Mesothelial cell of epicardium (in vitro differentiated cells): ENCODE results near the gene MPDU1. TPM values are rescaled to one million over a fixed set of nuclear protein-coding genes. Genes with fewer than 3 reads are reported as not detected.
A peak's percentile ranks its signal among the peaks of the same experiment; 100 is the strongest.

Experiments
- DNase-seq, 2 experiments: peaks; one replicate each; pipeline ENCODE4 v3.0.0; 2021; ENCODE audit warnings: low spot score in 2 of 2; ENCODE audit not compliant: unreplicated experiment in 2 of 2
- H3K27ac Mint-ChIP-seq: 2 replicates; pipeline ENCODE4 v1.8.0; 2021; ENCODE audit warnings: mixed read lengths
- H3K27me3 Mint-ChIP-seq: 2 replicates; pipeline ENCODE4 v1.8.0; 2021; ENCODE audit warnings: low read depth, mixed read lengths
- H3K36me3 Mint-ChIP-seq: 2 replicates; pipeline ENCODE4 v1.8.0; 2021; ENCODE audit warnings: mixed read lengths
- H3K4me1 Mint-ChIP-seq: 2 replicates; pipeline ENCODE4 v1.8.0; 2021; ENCODE audit warnings: mixed read lengths
- H3K4me3 Mint-ChIP-seq: 2 replicates; pipeline ENCODE4 v1.8.0; 2021; ENCODE audit warnings: mild to moderate bottlenecking, moderate library complexity, mixed read lengths
- H3K9me3 Mint-ChIP-seq: 2 replicates; pipeline ENCODE4 v1.8.0; 2021; ENCODE audit warnings: mixed read lengths
- total RNA-seq: library from RNA; stranded (reverse); gene quantifications from 3 replicates; pipeline ENCODE4 v1.2.1, GENCODE V29; 2021
- TF ChIP-seq, protein P1 (sequence below): fragments of 200-600 bp; sonication (generic); IDR thresholded peaks from one replicate; pipeline ENCODE4 v1.5.0; 2021; ENCODE audit warnings: antibody characterized with exemption; ENCODE audit not compliant: unreplicated experiment

Gene MPDU1
- total RNA-seq, result 44.8 to 45.5 TPM (median 45.5 TPM) in 3 replicates

DNA sequence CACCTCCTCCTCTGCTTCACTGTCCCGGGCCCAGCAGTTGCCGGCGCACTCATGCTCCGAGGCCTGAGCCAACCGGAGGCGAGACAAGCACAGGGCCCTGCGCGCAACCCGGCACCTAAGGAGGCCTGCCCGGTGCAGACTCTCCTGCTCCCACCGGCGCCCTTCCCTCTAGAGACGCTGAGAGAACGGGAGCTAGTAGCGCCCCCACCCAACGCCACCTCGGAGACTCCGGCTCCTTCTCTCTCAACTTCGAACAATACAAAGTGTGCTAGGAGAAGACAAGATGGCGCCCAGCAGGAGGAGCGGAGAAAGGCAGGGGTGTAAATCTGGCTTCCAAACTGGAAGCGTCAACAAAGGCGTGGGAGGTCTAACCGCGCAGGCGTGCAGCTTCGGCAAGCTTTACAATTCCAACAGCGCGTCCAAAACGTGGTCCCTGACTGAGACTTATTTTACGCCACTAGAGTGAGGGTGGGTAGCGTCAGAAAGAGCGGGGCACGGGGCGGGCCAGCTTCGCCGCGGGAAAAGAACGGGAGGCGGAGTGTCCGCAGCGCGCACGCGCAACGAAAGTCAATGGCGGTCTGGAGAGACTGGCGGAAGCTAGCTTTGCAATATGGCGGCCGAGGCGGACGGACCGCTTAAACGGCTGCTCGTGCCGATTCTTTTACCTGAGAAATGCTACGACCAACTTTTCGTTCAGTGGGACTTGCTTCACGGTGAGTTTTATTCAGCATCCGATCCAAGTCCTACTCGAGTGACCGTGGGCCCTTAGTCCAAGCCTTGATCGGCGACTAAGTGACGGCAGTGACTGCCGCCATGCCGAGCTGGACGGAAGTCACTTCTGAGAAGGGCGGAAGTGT is at the start of gene MPDU1:
MPDU1 (plus strand) TSS at position 600 of the 857 bp plus-strand sequence; CDS start at position 611, 11 bp downstream.
- peak; percentile 96 to 97 for DNase-seq
- H3K27ac Mint-ChIP-seq, result peak within 1 kb of the TSS; percentile 100
- H3K27me3 Mint-ChIP-seq, result no peaks in the 10 kb centered on the region
- peaks cover 48% of the 10 kb centered on the region for H3K4me1 Mint-ChIP-seq
- no peaks in the 10 kb centered on the region for H3K9me3 Mint-ChIP-seq
- peaks cover 15% of the 10 kb centered on the region for H3K36me3 Mint-ChIP-seq
- TF ChIP-seq, protein P1, sequence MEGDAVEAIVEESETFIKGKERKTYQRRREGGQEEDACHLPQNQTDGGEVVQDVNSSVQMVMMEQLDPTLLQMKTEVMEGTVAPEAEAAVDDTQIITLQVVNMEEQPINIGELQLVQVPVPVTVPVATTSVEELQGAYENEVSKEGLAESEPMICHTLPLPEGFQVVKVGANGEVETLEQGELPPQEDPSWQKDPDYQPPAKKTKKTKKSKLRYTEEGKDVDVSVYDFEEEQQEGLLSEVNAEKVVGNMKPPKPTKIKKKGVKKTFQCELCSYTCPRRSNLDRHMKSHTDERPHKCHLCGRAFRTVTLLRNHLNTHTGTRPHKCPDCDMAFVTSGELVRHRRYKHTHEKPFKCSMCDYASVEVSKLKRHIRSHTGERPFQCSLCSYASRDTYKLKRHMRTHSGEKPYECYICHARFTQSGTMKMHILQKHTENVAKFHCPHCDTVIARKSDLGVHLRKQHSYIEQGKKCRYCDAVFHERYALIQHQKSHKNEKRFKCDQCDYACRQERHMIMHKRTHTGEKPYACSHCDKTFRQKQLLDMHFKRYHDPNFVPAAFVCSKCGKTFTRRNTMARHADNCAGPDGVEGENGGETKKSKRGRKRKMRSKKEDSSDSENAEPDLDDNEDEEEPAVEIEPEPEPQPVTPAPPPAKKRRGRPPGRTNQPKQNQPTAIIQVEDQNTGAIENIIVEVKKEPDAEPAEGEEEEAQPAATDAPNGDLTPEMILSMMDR, result no peak
- peak within 1 kb of the TSS; percentile 98 for H3K4me3 Mint-ChIP-seq

DNA sequence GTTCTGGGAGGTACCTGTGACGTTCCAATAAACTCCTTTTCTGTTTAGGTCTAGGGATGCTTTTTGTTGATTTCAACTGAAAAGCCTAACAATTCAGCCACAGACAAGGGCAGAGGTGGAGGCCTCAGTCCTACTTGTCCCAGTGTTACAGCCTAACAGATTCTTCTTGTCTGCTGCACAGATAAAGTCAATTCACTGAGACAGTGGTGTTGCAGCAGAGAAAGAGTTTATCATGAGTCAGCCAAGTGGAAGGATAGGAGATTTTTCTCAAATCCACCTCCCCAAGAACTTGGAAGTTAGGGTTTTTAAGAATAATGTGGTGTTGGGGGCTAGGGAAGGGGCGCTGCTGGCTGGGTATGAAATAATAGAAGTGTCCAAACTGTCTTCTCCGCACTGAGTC is 45.6 kb upstream of the MPDU1 start:
- H3K4me1 Mint-ChIP-seq, result no peaks in the 10 kb centered on the region
- no peak for DNase-seq
- H3K27me3 Mint-ChIP-seq, result peaks cover 8% of the 10 kb centered on the region
- H3K36me3 Mint-ChIP-seq, result no peaks in the 10 kb centered on the region
- no peak overlapping the region for H3K4me3 Mint-ChIP-seq
- H3K9me3 Mint-ChIP-seq, result peaks cover 6% of the 10 kb centered on the region
- TF ChIP-seq, protein P1, result no peak
- no peak overlapping the region for H3K27ac Mint-ChIP-seq

DNA sequence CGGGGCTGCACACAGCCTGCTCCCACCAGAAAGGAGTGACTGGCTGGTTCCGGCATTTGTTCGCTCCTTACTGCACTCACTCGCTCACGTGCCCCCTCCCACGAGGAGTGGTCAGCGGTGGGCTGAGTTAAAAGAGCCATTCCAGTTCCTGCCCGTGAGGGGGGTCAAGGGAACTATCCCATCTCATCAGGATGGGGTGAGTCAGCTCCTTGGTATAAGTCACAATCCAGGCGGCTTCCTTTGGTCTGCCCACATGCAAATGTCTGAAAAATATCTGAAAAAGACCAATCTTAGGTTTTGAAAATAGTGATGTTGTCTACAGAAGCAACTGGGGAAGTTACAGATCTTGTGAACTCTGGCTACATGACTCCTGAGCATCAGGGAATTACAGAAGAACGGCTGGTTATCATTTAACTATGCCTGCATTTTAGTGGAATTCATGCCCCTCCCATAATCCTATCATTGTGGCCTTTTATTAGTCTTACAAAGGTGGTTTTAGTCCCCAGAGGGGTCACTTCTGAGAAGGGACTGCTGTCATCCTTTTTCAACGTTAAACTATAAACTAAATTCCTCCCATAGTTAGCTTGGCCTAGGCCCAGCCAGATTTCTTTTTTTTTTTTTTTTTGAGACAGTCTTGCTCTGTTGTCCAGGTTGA is 44.6 kb upstream of the MPDU1 start:
- no peak for DNase-seq
- TF ChIP-seq, protein P1, result no peak
- Mint-ChIP-seq H3K4me3 (no peak overlapping the region), H3K27me3 (peaks cover 18% of the 10 kb centered on the region), H3K36me3 (no peaks in the 10 kb centered on the region), H3K27ac (no peak overlapping the region), H3K4me1 (no peaks in the 10 kb centered on the region), H3K9me3 (peaks cover 6% of the 10 kb centered on the region)

DNA sequence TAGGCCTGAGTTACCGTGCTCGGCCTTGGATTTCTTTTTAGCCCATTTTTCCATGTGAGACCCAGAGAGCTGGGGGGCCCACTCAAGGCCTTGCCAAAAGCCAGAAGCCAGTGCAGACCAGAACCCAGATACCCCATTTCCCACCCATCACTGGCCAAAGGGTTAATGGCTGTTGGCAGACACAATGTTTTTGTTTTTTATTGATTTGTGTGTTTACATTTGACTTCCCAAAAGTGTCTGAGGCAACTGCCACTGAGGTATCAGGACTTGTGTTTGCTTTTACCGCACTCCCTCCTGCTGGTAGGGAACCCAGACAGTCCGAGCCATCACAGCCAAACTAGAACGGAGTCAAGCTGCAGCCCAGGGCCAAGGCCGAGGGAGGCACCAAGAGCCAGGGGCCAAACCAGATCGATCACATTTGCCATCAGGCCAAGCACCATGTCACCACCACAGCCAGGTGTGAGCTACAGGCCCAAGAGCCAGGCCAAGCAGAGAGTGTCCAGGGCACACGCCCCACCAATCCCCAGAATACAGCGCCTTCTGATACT is 42.5 kb upstream of the MPDU1 start:
- TF ChIP-seq, protein P1, result no peak
- peaks cover 6% of the 10 kb centered on the region for H3K9me3 Mint-ChIP-seq
- no peak overlapping the region for H3K4me3 Mint-ChIP-seq
- H3K36me3 Mint-ChIP-seq, result no peaks in the 10 kb centered on the region
- H3K27ac Mint-ChIP-seq, result no peak overlapping the region
- no peak for DNase-seq
- H3K4me1 Mint-ChIP-seq, result no peaks in the 10 kb centered on the region
- H3K27me3 Mint-ChIP-seq, result peaks cover 19% of the 10 kb centered on the region

DNA sequence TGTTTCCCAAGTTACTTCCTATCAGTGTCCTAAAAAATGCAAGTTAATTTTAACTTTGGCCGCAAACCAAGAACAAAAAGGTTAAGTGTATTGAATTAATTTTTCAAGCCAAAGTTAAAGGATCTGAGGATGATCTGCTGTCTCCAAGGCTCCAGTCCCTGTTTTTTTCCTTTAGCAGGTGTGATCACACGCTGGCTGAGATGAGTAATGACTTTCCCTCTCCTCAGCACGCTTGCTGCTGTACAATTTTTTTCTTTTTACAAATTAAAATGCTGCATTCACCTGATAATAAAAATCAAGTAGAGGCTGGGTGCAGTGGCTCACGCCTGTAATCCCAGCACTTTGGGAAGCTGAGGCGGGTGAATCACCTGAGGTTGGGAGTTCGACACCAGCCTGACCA is 38.7 kb upstream of the MPDU1 start:
- no peaks in the 10 kb centered on the region for H3K36me3 Mint-ChIP-seq

More for the DNA sequence above, 38.7 kb upstream of the MPDU1 start:
- Mint-ChIP-seq H3K27ac (no peak overlapping the region), H3K9me3 (no peaks in the 10 kb centered on the region), H3K4me3 (no peak overlapping the region), H3K4me1 (peaks cover 9% of the 10 kb centered on the region), H3K27me3 (peaks cover 19% of the 10 kb centered on the region)
- TF ChIP-seq, protein P1, result no peak
- DNase-seq, result no peak
